Kidney (tissue), 14 donors: ENCODE data around the gene KRTAP1-1. TPM values are rescaled to one million over a fixed set of nuclear protein-coding genes. Genes with fewer than 3 reads are reported as not detected.

ENCODE experiments used
- DNase-seq, 5 donors: peaks; one replicate each; pipeline ENCODE4 v3.0.0-alpha.2; 2013 to 2020
- FAIRE-seq: peaks from 2 replicates; lab custom pipeline; 2012; peaks lifted over from hg19 to GRCh38; lab: Jason Lieb, UNC
- H3K27ac ChIP-seq, 2 donors: one replicate each; pipeline ENCODE4 v1.7.0; 2013; ENCODE audit warnings: low read depth in 2 of 2, low read length in 2 of 2, inconsistent platforms in 1 of 2
- H3K27me3 ChIP-seq: one replicate; pipeline ENCODE4 v1.7.1; 2013; ENCODE audit warnings: low read length, inconsistent platforms; ENCODE audit not compliant: control insufficient read depth, insufficient read depth
- H3K36me3 ChIP-seq, 3 donors: one replicate each; pipeline versions ENCODE4 v1.7.0 to v1.7.1; 2013; ENCODE audit warnings: low read length in 3 of 3, control low read depth in 1 of 3, inconsistent platforms in 1 of 3; ENCODE audit not compliant: insufficient read depth in 3 of 3, control insufficient read depth in 2 of 3
- H3K4me1 ChIP-seq, 3 donors: one replicate each; pipeline versions ENCODE4 v1.7.0 to v1.7.1; 2013; ENCODE audit warnings: low read length in 3 of 3, inconsistent platforms in 1 of 3, low read depth in 1 of 3; ENCODE audit not compliant: control insufficient read depth in 2 of 3, insufficient read depth in 2 of 3
- H3K4me3 ChIP-seq, 3 donors: one replicate each; pipeline versions ENCODE4 v1.7.0 to v1.8.1; 2013; ENCODE audit warnings: low read length in 3 of 3, control low read depth in 1 of 3, inconsistent platforms in 1 of 3
- H3K9ac ChIP-seq, 3 donors: one replicate each; pipeline versions ENCODE4 v1.7.0 to v1.7.1; 2013; ENCODE audit warnings: low read length in 3 of 3, control low read depth in 1 of 3, inconsistent platforms in 1 of 3
- H3K9me3 ChIP-seq, 3 donors: one replicate each; pipeline versions ENCODE4 v1.7.0 to v1.7.1; 2013; ENCODE audit warnings: low read length in 3 of 3, control low read depth in 1 of 3, inconsistent platforms in 1 of 3; ENCODE audit not compliant: control insufficient read depth in 2 of 3, insufficient read depth in 1 of 3
- CTCF ChIP-seq: IDR thresholded peaks from 3 replicates; pipeline ENCODE4 v1.5.1; 2012; ENCODE audit warnings: mild to moderate bottlenecking, moderate library complexity, borderline replicate concordance; ENCODE audit not compliant: insufficient read depth; ENCODE audit errors: extremely low read depth
- intact Hi-C: fragments of 100-400 bp; cut with DNase I; formaldehyde crosslinking; loops from one replicate; pipeline ENCODE4 v1.11.1; 2022
- polyA plus RNA-seq: library from polyadenylated mRNA; stranded (reverse); fragments of 350-450 nt; fragmentation: Illumina TruSeq; extraction: RNeasy Lipid Tissue Mini Kit (QIAGEN cat#74804); gene quantifications from one replicate; pipeline ENCODE4 v1.2.3, GENCODE V29; 2014; ENCODE audit warnings: low read depth, low replicate concordance; ENCODE audit not compliant: insufficient read depth
- total RNA-seq: library from RNA; stranded (reverse); fragmentation: NEBNext Ultra II Directional; extraction: Animal tissue kit (Norgen Biotek cat#: 25700); gene quantifications from one replicate; pipeline ENCODE4 v1.2.1, GENCODE V29; 2021
- donor health status: control.
- donor health status: control.
- donor health status: control.
- donor health status: control.
- donor health status: control.
- donor health status: DM: yes; HTN: yes; CAD: no.
- donor health status: Normal renal cell carcinoma (clear cell type).

The KRTAP1-1 gene
- total and polyA plus RNA-seq, 2 donors from 2014 or later: not detected

GRCh38 chr17:40993084-40993483 is 48.2 kb downstream of the KRTAP1-1 start:
- no peak for TF ChIP-seq CTCF
- Histone ChIP-seq H3K36me3 (no peaks in the 10 kb centered on the region), H3K4me1 (no peaks in the 10 kb centered on the region), H3K27me3 (no peaks in the 10 kb centered on the region), H3K27ac (no peak overlapping the region), H3K9ac (no peak overlapping the region), H3K4me3 (no peak overlapping the region), H3K9me3 (no peaks in the 10 kb centered on the region)
- DNase-seq (no peak), FAIRE-seq (no peak)
- intact Hi-C loops: no loop called here

- H3K9ac ChIP-seq: no peak overlapping the region
- FAIRE-seq (no peak), DNase-seq (no peak)
- no peak overlapping the region for H3K4me3 ChIP-seq
- intact Hi-C loops: no loop called here
- no peaks in the 10 kb centered on the region for H3K4me1 ChIP-seq
- H3K27ac ChIP-seq: no peak overlapping the region
- TF ChIP-seq CTCF: no peak
- no peaks in the 10 kb centered on the region for H3K27me3 ChIP-seq
- H3K9me3 ChIP-seq: no peaks in the 10 kb centered on the region
- no peaks in the 10 kb centered on the region for H3K36me3 ChIP-seq
Observed at GRCh38 chr17:40992666-40993065, 48.6 kb downstream of the KRTAP1-1 start.

Other genes with a start within 250 kb of the KRTAP1-1 start
Only the 30 nearest of the 37 such genes appear.
- not detected for gene KRT12, start 174.2 kb downstream of the KRTAP1-1 start, total RNA-seq
- not detected for gene KRT12, start 174.2 kb downstream of the KRTAP1-1 start, polyA plus RNA-seq
- not detected for gene KRT20, start 156.2 kb downstream of the KRTAP1-1 start, total RNA-seq
- not detected for gene KRT20, start 156.2 kb downstream of the KRTAP1-1 start, polyA plus RNA-seq
- 4.2 TPM for gene KRT23, start 103.8 kb downstream of the KRTAP1-1 start, total RNA-seq
- gene KRT23, start 103.8 kb downstream of the KRTAP1-1 start, polyA plus RNA-seq: 2.2 TPM
- not detected for gene KRT39, start 74.5 kb downstream of the KRTAP1-1 start, total RNA-seq
- gene KRT39, start 74.5 kb downstream of the KRTAP1-1 start, polyA plus RNA-seq: not detected
- not detected for gene KRT40, start 57.1 kb downstream of the KRTAP1-1 start, total RNA-seq
- not detected for gene KRT40, start 57.1 kb downstream of the KRTAP1-1 start, polyA plus RNA-seq
- gene KRTAP3-3, start 47.3 kb downstream of the KRTAP1-1 start, total RNA-seq: not detected
- not detected for gene KRTAP3-3, start 47.3 kb downstream of the KRTAP1-1 start, polyA plus RNA-seq
- not detected for gene KRTAP3-2, start 41.5 kb downstream of the KRTAP1-1 start, total RNA-seq
- not detected for gene KRTAP3-2, start 41.5 kb downstream of the KRTAP1-1 start, polyA plus RNA-seq
- not detected for gene KRTAP3-1, start 32.3 kb downstream of the KRTAP1-1 start, total RNA-seq
- gene KRTAP3-1, start 32.3 kb downstream of the KRTAP1-1 start, polyA plus RNA-seq: not detected
- gene KRTAP1-5, start 14.2 kb downstream of the KRTAP1-1 start, total RNA-seq: not detected
- gene KRTAP1-5, start 14.2 kb downstream of the KRTAP1-1 start, polyA plus RNA-seq: not detected
- gene KRTAP1-4, start 11.3 kb downstream of the KRTAP1-1 start, total RNA-seq: not detected
- gene KRTAP1-4, start 11.3 kb downstream of the KRTAP1-1 start, polyA plus RNA-seq: not detected
- gene KRTAP1-3, start 6.6 kb downstream of the KRTAP1-1 start, total RNA-seq: not detected
- gene KRTAP1-3, start 6.6 kb downstream of the KRTAP1-1 start, polyA plus RNA-seq: not detected
- gene KRTAP2-1, start 5.9 kb upstream of the KRTAP1-1 start, total RNA-seq: not detected
- gene KRTAP2-1, start 5.9 kb upstream of the KRTAP1-1 start, polyA plus RNA-seq: not detected
- gene KRTAP2-2, start 13.8 kb upstream of the KRTAP1-1 start, total RNA-seq: not detected
- gene KRTAP2-2, start 13.8 kb upstream of the KRTAP1-1 start, polyA plus RNA-seq: not detected
- gene KRTAP2-3, start 18.7 kb upstream of the KRTAP1-1 start, total RNA-seq: 0.28 TPM
- gene KRTAP2-3, start 18.7 kb upstream of the KRTAP1-1 start, polyA plus RNA-seq: not detected
- gene KRTAP2-4, start 24.4 kb upstream of the KRTAP1-1 start, total RNA-seq: not detected
- gene KRTAP2-4, start 24.4 kb upstream of the KRTAP1-1 start, polyA plus RNA-seq: not detected
- gene KRTAP4-7, start 42.7 kb upstream of the KRTAP1-1 start, total RNA-seq: not detected
- not detected for gene KRTAP4-7, start 42.7 kb upstream of the KRTAP1-1 start, polyA plus RNA-seq
- not detected for gene KRTAP4-8, start 56.7 kb upstream of the KRTAP1-1 start, total RNA-seq
- not detected for gene KRTAP4-8, start 56.7 kb upstream of the KRTAP1-1 start, polyA plus RNA-seq
- gene KRTAP4-16, start 60.8 kb upstream of the KRTAP1-1 start, total RNA-seq: not detected
- not detected for gene KRTAP4-16, start 60.8 kb upstream of the KRTAP1-1 start, polyA plus RNA-seq
- gene KRTAP4-9, start 63.9 kb upstream of the KRTAP1-1 start, total RNA-seq: not detected
- not detected for gene KRTAP4-9, start 63.9 kb upstream of the KRTAP1-1 start, polyA plus RNA-seq
- gene KRTAP4-11, start 76.9 kb upstream of the KRTAP1-1 start, total RNA-seq: not detected
- gene KRTAP4-11, start 76.9 kb upstream of the KRTAP1-1 start, polyA plus RNA-seq: not detected
- gene KRTAP4-12, start 82.7 kb upstream of the KRTAP1-1 start, total RNA-seq: not detected
- not detected for gene KRTAP4-12, start 82.7 kb upstream of the KRTAP1-1 start, polyA plus RNA-seq
- not detected for gene KRTAP4-6, start 99.1 kb upstream of the KRTAP1-1 start, total RNA-seq
- gene KRTAP4-6, start 99.1 kb upstream of the KRTAP1-1 start, polyA plus RNA-seq: not detected
- gene KRTAP4-5, start 108.4 kb upstream of the KRTAP1-1 start, total RNA-seq: not detected
- not detected for gene KRTAP4-5, start 108.4 kb upstream of the KRTAP1-1 start, polyA plus RNA-seq
- gene KRTAP4-4, start 119.3 kb upstream of the KRTAP1-1 start, total RNA-seq: not detected
- gene KRTAP4-4, start 119.3 kb upstream of the KRTAP1-1 start, polyA plus RNA-seq: not detected
- gene KRTAP4-3, start 126.8 kb upstream of the KRTAP1-1 start, total RNA-seq: not detected
- gene KRTAP4-3, start 126.8 kb upstream of the KRTAP1-1 start, polyA plus RNA-seq: not detected
- gene KRTAP4-2, start 136.8 kb upstream of the KRTAP1-1 start, total RNA-seq: not detected
- not detected for gene KRTAP4-2, start 136.8 kb upstream of the KRTAP1-1 start, polyA plus RNA-seq
- not detected for gene KRTAP4-1, start 143.5 kb upstream of the KRTAP1-1 start, total RNA-seq
- not detected for gene KRTAP4-1, start 143.5 kb upstream of the KRTAP1-1 start, polyA plus RNA-seq
- not detected for gene KRTAP9-1, start 148.4 kb upstream of the KRTAP1-1 start, total RNA-seq
- gene KRTAP9-1, start 148.4 kb upstream of the KRTAP1-1 start, polyA plus RNA-seq: not detected
- gene KRTAP9-2, start 185.2 kb upstream of the KRTAP1-1 start, total RNA-seq: not detected
- gene KRTAP9-2, start 185.2 kb upstream of the KRTAP1-1 start, polyA plus RNA-seq: not detected
- gene KRTAP9-3, start 191.0 kb upstream of the KRTAP1-1 start, total RNA-seq: not detected
- gene KRTAP9-3, start 191.0 kb upstream of the KRTAP1-1 start, polyA plus RNA-seq: not detected